ENCODE data around the gene HIC2. TPM values are rescaled to one million over a fixed set of nuclear protein-coding genes. Genes with fewer than 3 reads are reported as not detected.
A peak's percentile ranks its signal among the peaks of the same experiment; 100 is the strongest.
"Not testable (repeated sequence)": the region's sequence is repeated elsewhere in the genome, so short reads cannot be mapped to it uniquely, and the experiment has no call there.

HIC2 gene
- total RNA-seq, 1 donor from 2014 or later: 60.7 TPM

DNA sequence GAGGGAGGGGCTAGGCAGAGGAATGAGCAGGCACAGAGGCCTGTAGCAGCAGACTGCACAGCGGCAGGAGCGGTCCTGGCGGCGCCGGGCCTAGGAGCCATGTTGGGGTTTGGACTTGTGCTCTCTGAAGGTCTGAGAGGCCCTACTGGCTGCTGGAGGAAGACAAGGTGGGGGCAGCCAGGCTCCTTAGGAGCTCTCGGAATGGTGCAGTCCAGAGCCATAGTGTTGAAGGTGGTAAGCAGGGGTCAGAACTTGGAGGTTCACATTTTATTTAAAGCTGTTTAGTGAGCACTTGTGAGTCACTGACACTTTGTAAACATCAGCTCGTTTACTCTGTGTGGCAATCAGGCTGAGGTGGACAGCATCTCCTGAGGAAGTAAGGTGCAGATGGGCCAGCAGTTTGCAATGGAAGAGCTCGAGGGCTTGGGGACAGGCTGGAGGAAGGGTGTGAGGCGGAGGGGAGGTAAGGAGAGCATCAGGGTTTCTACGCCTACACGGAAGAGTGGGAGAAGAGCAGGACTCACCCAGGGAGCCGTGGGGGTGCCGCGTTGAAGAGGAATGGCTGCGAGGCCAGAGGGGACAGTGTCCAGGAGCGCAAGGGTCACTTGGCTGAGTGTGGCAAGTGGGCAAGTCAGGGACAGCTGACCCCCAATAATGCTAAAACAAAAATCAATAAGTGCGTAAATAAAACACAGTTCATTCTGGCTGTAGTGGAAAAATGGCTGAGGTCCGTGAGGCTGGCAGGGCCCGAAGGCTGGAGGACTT lies 40.0 kb downstream of the HIC2 start:
- Mint-ChIP-seq H3K9me3 (ENCODE audit: unreplicated experiment) (peaks cover under 1% of the 10 kb centered on the region), H3K4me3 (ENCODE audit: unreplicated experiment) (no peak overlapping the region), H3K36me3 (ENCODE audit: unreplicated experiment) (no peaks in the 10 kb centered on the region), H3K27ac (ENCODE audit: unreplicated experiment) (peak overlapping the region; percentile 78), H3K27me3 (ENCODE audit: unreplicated experiment) (peaks cover 4% of the 10 kb centered on the region), H3K4me1 (ENCODE audit: low read depth, unreplicated experiment) (peaks cover 8% of the 10 kb centered on the region)
- DNase-seq: no peak
- TF ChIP-seq, protein P1, sequence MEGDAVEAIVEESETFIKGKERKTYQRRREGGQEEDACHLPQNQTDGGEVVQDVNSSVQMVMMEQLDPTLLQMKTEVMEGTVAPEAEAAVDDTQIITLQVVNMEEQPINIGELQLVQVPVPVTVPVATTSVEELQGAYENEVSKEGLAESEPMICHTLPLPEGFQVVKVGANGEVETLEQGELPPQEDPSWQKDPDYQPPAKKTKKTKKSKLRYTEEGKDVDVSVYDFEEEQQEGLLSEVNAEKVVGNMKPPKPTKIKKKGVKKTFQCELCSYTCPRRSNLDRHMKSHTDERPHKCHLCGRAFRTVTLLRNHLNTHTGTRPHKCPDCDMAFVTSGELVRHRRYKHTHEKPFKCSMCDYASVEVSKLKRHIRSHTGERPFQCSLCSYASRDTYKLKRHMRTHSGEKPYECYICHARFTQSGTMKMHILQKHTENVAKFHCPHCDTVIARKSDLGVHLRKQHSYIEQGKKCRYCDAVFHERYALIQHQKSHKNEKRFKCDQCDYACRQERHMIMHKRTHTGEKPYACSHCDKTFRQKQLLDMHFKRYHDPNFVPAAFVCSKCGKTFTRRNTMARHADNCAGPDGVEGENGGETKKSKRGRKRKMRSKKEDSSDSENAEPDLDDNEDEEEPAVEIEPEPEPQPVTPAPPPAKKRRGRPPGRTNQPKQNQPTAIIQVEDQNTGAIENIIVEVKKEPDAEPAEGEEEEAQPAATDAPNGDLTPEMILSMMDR (IDR thresholded peaks at IDR 0.05; ENCODE audit: partially characterized antibody, unreplicated experiment): no peak

DNA sequence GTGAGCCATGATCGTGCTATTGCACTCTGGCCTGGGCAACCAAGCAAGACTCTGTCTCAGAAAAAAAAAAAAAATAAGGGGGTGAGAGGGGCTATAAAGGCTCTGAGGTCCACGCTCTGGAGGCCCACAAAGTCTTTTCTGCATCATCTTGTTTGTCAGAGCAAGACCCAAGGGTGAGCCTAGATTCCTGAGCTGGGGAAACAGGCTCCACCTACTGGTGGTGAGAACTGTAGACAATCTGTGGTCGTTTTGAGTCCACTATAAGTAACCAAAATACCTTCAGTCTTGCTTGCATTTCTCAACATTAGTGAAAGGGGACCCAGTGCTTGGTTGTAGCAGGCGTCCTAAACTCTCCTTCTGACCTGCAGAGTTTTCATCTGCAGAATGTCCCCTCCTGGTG lies 45.5 kb downstream of the HIC2 start:
- H3K4me3 Mint-ChIP-seq (ENCODE audit: unreplicated experiment); H3K36me3 Mint-ChIP-seq (ENCODE audit: unreplicated experiment); H3K9me3 Mint-ChIP-seq (ENCODE audit: unreplicated experiment); H3K4me1 Mint-ChIP-seq (ENCODE audit: low read depth, unreplicated experiment); DNase-seq; H3K27me3 Mint-ChIP-seq (ENCODE audit: unreplicated experiment); H3K27ac Mint-ChIP-seq (ENCODE audit: unreplicated experiment): not testable (repeated sequence)

GRCh38 chr22:21467337-21468193 lies 50.4 kb downstream of the HIC2 start, which contains the start of gene TMEM191C:
Gene TMEM191C, plus strand, starts transcription at chr22:21467387. Its CDS starts 73 bp downstream, at chr22:21467460.
- not testable (repeated sequence) for H3K27me3 Mint-ChIP-seq (ENCODE audit: unreplicated experiment); H3K9me3 Mint-ChIP-seq (ENCODE audit: unreplicated experiment); DNase-seq; H3K4me1 Mint-ChIP-seq (ENCODE audit: low read depth, unreplicated experiment); H3K36me3 Mint-ChIP-seq (ENCODE audit: unreplicated experiment)
- H3K4me3 Mint-ChIP-seq (ENCODE audit: unreplicated experiment): peak within 1 kb of the TSS; percentile 87
- H3K27ac Mint-ChIP-seq (ENCODE audit: unreplicated experiment): peak within 1 kb of the TSS; percentile 72

- H3K27me3 Mint-ChIP-seq (ENCODE audit: unreplicated experiment); H3K4me1 Mint-ChIP-seq (ENCODE audit: low read depth, unreplicated experiment); H3K9me3 Mint-ChIP-seq (ENCODE audit: unreplicated experiment); H3K36me3 Mint-ChIP-seq (ENCODE audit: unreplicated experiment): not testable (repeated sequence)
- DNase-seq: peak; percentile 88
- peak overlapping the region; percentile 72 for H3K27ac Mint-ChIP-seq (ENCODE audit: unreplicated experiment)
- H3K4me3 Mint-ChIP-seq (ENCODE audit: unreplicated experiment): peak overlapping the region; percentile 87
These were observed 51.3 kb downstream of the HIC2 start for GRCh38 chr22:21468194-21469096.

GRCh38 chr22:21469097-21469994 lies 52.2 kb downstream of the HIC2 start:
- not testable (repeated sequence) for H3K36me3 Mint-ChIP-seq (ENCODE audit: unreplicated experiment); H3K4me3 Mint-ChIP-seq (ENCODE audit: unreplicated experiment); DNase-seq; H3K27ac Mint-ChIP-seq (ENCODE audit: unreplicated experiment); H3K4me1 Mint-ChIP-seq (ENCODE audit: low read depth, unreplicated experiment); H3K27me3 Mint-ChIP-seq (ENCODE audit: unreplicated experiment); H3K9me3 Mint-ChIP-seq (ENCODE audit: unreplicated experiment)

DNA sequence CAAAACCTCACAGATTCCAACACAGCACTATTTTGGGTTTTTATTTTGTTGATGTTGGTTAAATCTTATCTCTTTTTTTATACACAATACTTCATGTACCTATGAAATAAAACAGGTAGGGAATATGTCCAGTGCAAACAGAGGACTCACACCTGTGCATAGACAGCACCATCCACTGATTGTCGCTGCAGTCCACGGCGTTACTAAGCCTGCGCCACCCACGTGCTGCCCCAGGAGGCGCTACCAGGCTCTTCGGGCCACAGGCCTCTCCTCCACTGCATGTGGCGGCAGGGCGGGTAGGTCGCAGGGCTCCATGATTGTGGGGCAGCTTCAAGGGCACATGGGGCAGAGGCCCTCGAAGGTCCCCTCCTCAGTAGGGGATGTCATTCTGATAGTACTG lies 55.8 kb downstream of the HIC2 start:
- not testable (repeated sequence) for H3K36me3 Mint-ChIP-seq (ENCODE audit: unreplicated experiment); H3K9me3 Mint-ChIP-seq (ENCODE audit: unreplicated experiment); H3K4me1 Mint-ChIP-seq (ENCODE audit: low read depth, unreplicated experiment); H3K4me3 Mint-ChIP-seq (ENCODE audit: unreplicated experiment); H3K27me3 Mint-ChIP-seq (ENCODE audit: unreplicated experiment); DNase-seq; H3K27ac Mint-ChIP-seq (ENCODE audit: unreplicated experiment)

GRCh38 chr22:21473664-21474063 lies 56.5 kb downstream of the HIC2 start:
- not testable (repeated sequence) for H3K27ac Mint-ChIP-seq (ENCODE audit: unreplicated experiment); H3K4me3 Mint-ChIP-seq (ENCODE audit: unreplicated experiment); H3K27me3 Mint-ChIP-seq (ENCODE audit: unreplicated experiment); H3K4me1 Mint-ChIP-seq (ENCODE audit: low read depth, unreplicated experiment); H3K9me3 Mint-ChIP-seq (ENCODE audit: unreplicated experiment); DNase-seq; H3K36me3 Mint-ChIP-seq (ENCODE audit: unreplicated experiment)

GRCh38 chr22:21484039-21484438 lies 66.9 kb downstream of the HIC2 start:
- H3K4me1 Mint-ChIP-seq (ENCODE audit: low read depth, unreplicated experiment); H3K4me3 Mint-ChIP-seq (ENCODE audit: unreplicated experiment); H3K27ac Mint-ChIP-seq (ENCODE audit: unreplicated experiment); H3K36me3 Mint-ChIP-seq (ENCODE audit: unreplicated experiment); H3K9me3 Mint-ChIP-seq (ENCODE audit: unreplicated experiment); DNase-seq; H3K27me3 Mint-ChIP-seq (ENCODE audit: unreplicated experiment): not testable (repeated sequence)

DNA sequence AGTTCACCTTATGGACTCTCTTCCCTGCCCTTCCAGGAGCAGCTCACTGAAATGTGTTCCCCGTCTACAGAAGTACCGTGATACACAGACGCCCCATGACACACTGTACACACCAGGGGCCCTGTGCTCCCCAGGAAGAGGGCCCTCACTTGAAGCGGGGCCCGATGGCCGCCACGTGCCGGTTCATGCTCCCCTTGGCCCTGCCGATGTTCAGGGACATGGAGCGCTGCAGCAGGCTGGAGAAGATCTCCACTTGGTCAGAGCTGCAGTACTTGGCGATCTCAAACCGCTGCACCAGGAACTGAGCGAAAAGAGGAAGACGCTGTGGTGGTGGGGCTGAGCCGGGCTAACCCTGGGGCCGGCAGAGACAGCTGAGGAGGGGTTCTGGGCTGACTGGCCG lies 70.6 kb downstream of the HIC2 start:
- not testable (repeated sequence) for DNase-seq; H3K9me3 Mint-ChIP-seq (ENCODE audit: unreplicated experiment); H3K27me3 Mint-ChIP-seq (ENCODE audit: unreplicated experiment); H3K4me3 Mint-ChIP-seq (ENCODE audit: unreplicated experiment); H3K27ac Mint-ChIP-seq (ENCODE audit: unreplicated experiment); H3K36me3 Mint-ChIP-seq (ENCODE audit: unreplicated experiment); H3K4me1 Mint-ChIP-seq (ENCODE audit: low read depth, unreplicated experiment)

GRCh38 chr22:21489149-21489680 lies 72.0 kb downstream of the HIC2 start:
- not testable (repeated sequence) for H3K9me3 Mint-ChIP-seq (ENCODE audit: unreplicated experiment)
- H3K27ac Mint-ChIP-seq (ENCODE audit: unreplicated experiment): peak overlapping the region; percentile 72

More at GRCh38 chr22:21489149-21489680, 72.0 kb downstream of the HIC2 start:
- not testable (repeated sequence) for H3K36me3 Mint-ChIP-seq (ENCODE audit: unreplicated experiment); H3K27me3 Mint-ChIP-seq (ENCODE audit: unreplicated experiment); H3K4me3 Mint-ChIP-seq (ENCODE audit: unreplicated experiment); H3K4me1 Mint-ChIP-seq (ENCODE audit: low read depth, unreplicated experiment)
- peak; percentile 15 for DNase-seq

Measured in glutamatergic neuron (in vitro differentiated cells).